GM10266 (cell line): ENCODE results near the gene YIPF4.
"Not testable (repeated sequence)": the region's sequence is repeated elsewhere in the genome, so short reads cannot be mapped to it uniquely, and the experiment has no call there.

Source experiments
- DNase-seq: peaks from one replicate; pipeline ENCODE4 v3.0.0; 2012; ENCODE audit errors: extremely low spot score
- CTCF ChIP-seq: IDR thresholded peaks from 2 replicates; pipeline ENCODE4 v1.5.1; 2012; ENCODE audit warnings: mild to moderate bottlenecking, low read depth; ENCODE audit not compliant: control insufficient read depth, insufficient read depth; ENCODE audit errors: missing control alignments

Gene YIPF4

GRCh38 chr2:32262105-32262504, 15.6 kb upstream of the YIPF4 start:
- TF ChIP-seq CTCF, result no peak

GRCh38 chr2:32264422-32265105, 13.1 kb upstream of the YIPF4 start, which contains the start of gene NLRC4:
Gene NLRC4, minus strand, starts transcription at chr2:32264886. Its CDS starts 8,111 bp downstream, at chr2:32256775.
- no peak for TF ChIP-seq CTCF
- peak; percentile 62 for DNase-seq

More at GRCh38 chr2:32262105-32262504, 15.6 kb upstream of the YIPF4 start:
- no peak for DNase-seq

GRCh38 chr2:32271063-32271462, 6.6 kb upstream of the YIPF4 start:
- no peak for TF ChIP-seq CTCF
- DNase-seq, result no peak

GRCh38 chr2:32272279-32272678, 5.4 kb upstream of the YIPF4 start:
- DNase-seq, result no peak
- no peak for TF ChIP-seq CTCF

- TF ChIP-seq CTCF, result no peak
- no peak for DNase-seq
Measured at GRCh38 chr2:32274289-32274688, 3.4 kb upstream of the YIPF4 start.

- not testable (repeated sequence) for DNase-seq
Measured at GRCh38 chr2:32275790-32276189, 1.9 kb upstream of the YIPF4 start.

GRCh38 chr2:32277363-32277673, 386 bp upstream of the YIPF4 start:
- no peak for TF ChIP-seq CTCF

GRCh38 chr2:32278478-32278853, 762 bp downstream of the YIPF4 start:
- no peak for DNase-seq
- no peak for TF ChIP-seq CTCF

More at GRCh38 chr2:32277363-32277673, 386 bp upstream of the YIPF4 start:
- no peak for DNase-seq
